Coronary artery (tissue), 2 donors: ENCODE results near the gene CIB4.

Experiments used
- DNase-seq: peaks from one replicate; pipeline ENCODE4 v3.0.0-alpha.2; 2017; ENCODE audit warnings: low spot score
- H3K27ac ChIP-seq, 2 donors: fragments of 200-600 bp; sonication (generic); one replicate each; pipeline ENCODE4 v1.5.1; 2016 to 2019
- H3K4me3 ChIP-seq: fragments of 200-600 bp; sonication (generic); 2 replicates; pipeline ENCODE4 v1.5.1; 2016; ENCODE audit warnings: mild to moderate bottlenecking, moderate library complexity
- TF ChIP-seq, protein P1 (sequence below): fragments of 200-600 bp; sonication (generic); IDR thresholded peaks from one replicate; pipeline ENCODE4 v1.5.1; 2019; ENCODE audit warnings: antibody characterized with exemption

Gene CIB4

GRCh38 chr2:26672818-26673393 lies 31.7 kb upstream of the CIB4 start:
- peak; percentile 45 for DNase-seq
- H3K4me3 ChIP-seq = no peak overlapping the region
- TF ChIP-seq, protein P1, sequence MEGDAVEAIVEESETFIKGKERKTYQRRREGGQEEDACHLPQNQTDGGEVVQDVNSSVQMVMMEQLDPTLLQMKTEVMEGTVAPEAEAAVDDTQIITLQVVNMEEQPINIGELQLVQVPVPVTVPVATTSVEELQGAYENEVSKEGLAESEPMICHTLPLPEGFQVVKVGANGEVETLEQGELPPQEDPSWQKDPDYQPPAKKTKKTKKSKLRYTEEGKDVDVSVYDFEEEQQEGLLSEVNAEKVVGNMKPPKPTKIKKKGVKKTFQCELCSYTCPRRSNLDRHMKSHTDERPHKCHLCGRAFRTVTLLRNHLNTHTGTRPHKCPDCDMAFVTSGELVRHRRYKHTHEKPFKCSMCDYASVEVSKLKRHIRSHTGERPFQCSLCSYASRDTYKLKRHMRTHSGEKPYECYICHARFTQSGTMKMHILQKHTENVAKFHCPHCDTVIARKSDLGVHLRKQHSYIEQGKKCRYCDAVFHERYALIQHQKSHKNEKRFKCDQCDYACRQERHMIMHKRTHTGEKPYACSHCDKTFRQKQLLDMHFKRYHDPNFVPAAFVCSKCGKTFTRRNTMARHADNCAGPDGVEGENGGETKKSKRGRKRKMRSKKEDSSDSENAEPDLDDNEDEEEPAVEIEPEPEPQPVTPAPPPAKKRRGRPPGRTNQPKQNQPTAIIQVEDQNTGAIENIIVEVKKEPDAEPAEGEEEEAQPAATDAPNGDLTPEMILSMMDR = no peak
- H3K27ac ChIP-seq = no peak overlapping the region

DNA sequence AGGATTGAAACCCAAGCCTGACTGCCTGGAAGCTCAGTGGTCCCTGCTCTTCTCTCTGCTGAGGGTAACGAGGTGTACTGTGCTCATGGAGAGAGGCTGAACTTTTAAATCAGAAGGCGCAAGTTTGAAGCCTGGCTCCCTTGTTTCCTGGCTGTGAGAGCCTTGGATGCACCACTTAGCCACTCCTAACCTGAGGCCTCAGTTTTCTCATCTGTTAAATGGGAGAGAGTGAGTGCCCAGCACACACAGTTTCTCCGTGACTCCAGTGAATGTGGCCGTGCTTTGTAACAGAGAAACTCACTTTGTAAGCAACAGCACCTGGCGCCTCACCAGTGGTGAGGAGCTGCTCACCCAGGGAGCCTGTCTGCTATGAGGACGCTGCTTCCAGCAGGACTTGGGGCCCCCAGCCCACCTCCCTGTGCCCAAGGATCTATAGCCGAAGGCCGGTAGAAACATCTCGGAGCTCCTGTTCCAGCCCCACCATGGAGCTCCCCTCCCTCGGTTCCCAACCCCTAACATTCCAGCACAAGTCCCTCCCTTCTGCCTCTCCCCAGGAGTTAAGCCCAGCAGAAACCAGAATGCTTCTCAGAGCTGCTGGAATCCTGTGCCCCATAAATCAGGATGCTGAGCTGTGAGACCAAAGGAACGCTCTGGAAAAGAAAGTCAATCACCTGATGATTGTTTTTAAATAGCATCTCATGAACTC lies 31.1 kb upstream of the CIB4 start:
- TF ChIP-seq, protein P1 = no peak
- peak; percentile 29 for DNase-seq
- Histone ChIP-seq H3K27ac (no peak overlapping the region), H3K4me3 (no peak overlapping the region)

GRCh38 chr2:26671691-26672090 lies 30.5 kb upstream of the CIB4 start:
- Histone ChIP-seq H3K4me3 (no peak overlapping the region), H3K27ac (no peak overlapping the region)
- TF ChIP-seq, protein P1 = no peak
- peak; percentile 26 for DNase-seq

GRCh38 chr2:26670931-26671460 lies 29.8 kb upstream of the CIB4 start:
- H3K27ac ChIP-seq = no peak overlapping the region
- no peak overlapping the region for H3K4me3 ChIP-seq
- peak; percentile 41 for DNase-seq
- TF ChIP-seq, protein P1 = no peak

DNA sequence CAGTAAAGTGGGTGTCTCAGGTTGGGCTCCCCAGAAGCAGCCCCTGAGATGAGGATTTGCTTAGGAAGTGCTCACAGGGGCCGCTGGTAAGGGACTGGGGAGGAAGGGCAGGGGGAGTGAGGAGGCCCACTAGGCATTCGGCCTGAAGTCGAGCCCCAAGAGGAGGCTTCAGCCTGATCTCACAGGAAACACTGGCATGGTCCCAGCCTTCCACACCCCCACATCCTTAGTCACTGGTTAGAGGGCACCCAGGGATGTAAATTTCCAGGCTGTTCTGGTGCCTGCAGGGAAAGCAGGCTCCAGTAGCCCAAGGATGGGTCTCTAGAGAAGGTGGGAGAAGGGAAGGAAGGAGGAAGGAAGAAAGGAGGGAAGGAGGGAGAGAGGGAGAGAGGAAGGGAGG lies 29.0 kb upstream of the CIB4 start:
- DNase-seq = peak; percentile 47
- H3K27ac ChIP-seq = no peak overlapping the region

DNA sequence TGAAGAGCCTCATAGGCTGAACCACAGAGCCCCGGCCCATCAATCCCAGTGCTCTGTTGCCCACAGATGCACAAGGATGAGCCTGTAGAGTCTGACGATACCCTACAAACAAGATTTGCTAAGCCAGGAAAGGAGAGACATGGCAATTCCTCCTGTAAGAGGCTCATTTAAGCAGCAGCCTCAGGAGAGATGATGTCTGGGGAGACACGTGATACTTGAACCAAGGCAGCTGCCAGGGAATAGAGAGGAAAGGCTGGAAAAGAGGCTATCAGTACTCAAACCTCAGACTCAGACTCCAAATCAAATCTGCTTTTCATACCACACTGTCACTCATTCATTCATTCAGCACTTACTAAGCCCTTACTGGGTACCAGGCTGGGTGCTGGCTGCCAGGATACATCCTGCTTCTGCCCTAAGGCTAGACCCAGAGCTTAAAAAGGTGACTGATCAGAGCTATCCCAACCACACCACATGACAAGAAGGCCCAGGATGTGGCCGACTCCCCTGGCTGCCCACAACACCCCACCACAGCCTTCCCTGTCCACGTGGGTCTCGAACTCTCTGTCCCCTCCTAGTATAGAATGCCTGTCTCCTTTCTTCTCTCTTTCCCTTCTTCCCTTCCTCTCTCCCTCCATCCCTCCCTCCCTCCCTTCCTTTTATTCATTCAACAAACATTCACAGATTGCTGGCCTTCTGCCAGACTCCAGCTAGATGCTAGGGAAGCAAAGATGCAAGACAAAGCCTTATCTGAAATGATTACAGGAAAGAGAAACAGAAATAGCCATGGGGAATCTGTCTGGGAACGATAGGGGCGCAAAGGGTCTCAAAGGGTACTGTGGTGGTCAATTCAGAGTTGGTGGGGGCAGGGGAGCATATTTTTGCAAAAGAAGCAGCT lies 27.9 kb upstream of the CIB4 start:
- DNase-seq = peak; percentile 50
- TF ChIP-seq, protein P1 = no peak
- H3K27ac ChIP-seq = no peak overlapping the region
- no peak overlapping the region for H3K4me3 ChIP-seq

More for the DNA sequence above, 29.0 kb upstream of the CIB4 start:
- H3K4me3 ChIP-seq = no peak overlapping the region
- TF ChIP-seq, protein P1 = no peak
